Chondrocyte (in vitro differentiated cells): ENCODE data around the gene UCN3. TPM values are rescaled to one million over a fixed set of nuclear protein-coding genes. Genes with fewer than 3 reads are reported as not detected.

ENCODE experiments used
- DNase-seq: peaks from one replicate; pipeline ENCODE4 v3.0.0; 2021; ENCODE audit warnings: mixed read lengths, low spot score
- H3K27ac Mint-ChIP-seq: one replicate; pipeline ENCODE4 v1.8.0; 2021; ENCODE audit warnings: mild to moderate bottlenecking, moderate library complexity, mixed read lengths; ENCODE audit not compliant: unreplicated experiment
- H3K27me3 Mint-ChIP-seq: 2 replicates; pipeline ENCODE4 v1.8.0; 2021; ENCODE audit warnings: low read depth, mixed read lengths
- H3K36me3 Mint-ChIP-seq: 2 replicates; pipeline ENCODE4 v1.8.0; 2021; ENCODE audit warnings: low read depth, mixed read lengths
- H3K4me1 Mint-ChIP-seq: 2 replicates; pipeline ENCODE4 v1.8.0; 2021; ENCODE audit warnings: low read depth, mild to moderate bottlenecking, mixed read lengths
- H3K4me3 Mint-ChIP-seq: one replicate; pipeline ENCODE4 v1.8.0; 2021; ENCODE audit warnings: mild to moderate bottlenecking, moderate library complexity, mixed read lengths; ENCODE audit not compliant: unreplicated experiment
- H3K9me3 Mint-ChIP-seq: 2 replicates; pipeline ENCODE4 v1.8.0; 2021; ENCODE audit warnings: low read depth, mixed read lengths
- CTCF ChIP-seq: fragments of 200-600 bp; sonication (generic); IDR thresholded peaks from 2 replicates; pipeline ENCODE4 v1.5.0; 2021; ENCODE audit warnings: antibody characterized with exemption, mild to moderate bottlenecking, moderate library complexity
- total RNA-seq: library from RNA; stranded (reverse); gene quantifications from 3 replicates; pipeline ENCODE4 v1.2.1, GENCODE V29; 2021

Gene UCN3
- total RNA-seq, 1 donor from 2014 or later = not detected

DNA sequence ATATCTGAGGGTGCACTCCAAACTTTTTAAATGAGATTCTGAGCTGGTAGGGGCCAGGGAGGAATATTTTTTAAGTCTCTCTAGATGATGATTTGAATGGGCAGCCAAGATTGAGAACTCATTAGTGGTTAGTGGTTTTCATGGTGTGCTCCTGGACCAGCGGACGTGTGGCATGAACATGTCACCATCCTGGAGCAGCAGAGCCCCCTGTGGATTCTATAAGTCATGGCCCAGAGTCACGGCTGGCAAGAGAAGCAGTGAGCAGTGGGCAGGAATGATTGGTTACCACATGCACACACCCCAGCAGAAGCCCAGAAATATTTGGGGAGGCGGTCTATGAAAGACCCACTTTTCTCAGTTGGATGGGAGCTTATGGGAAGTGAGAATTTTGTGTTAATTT, 21.2 kb upstream of the UCN3 start:
- H3K4me3 Mint-ChIP-seq = no peak overlapping the region
- no peaks in the 10 kb centered on the region for H3K4me1 Mint-ChIP-seq
- peaks cover 30% of the 10 kb centered on the region for H3K27me3 Mint-ChIP-seq
- no peak for DNase-seq
- TF ChIP-seq CTCF = peak; percentile 15
- no peak overlapping the region for H3K27ac Mint-ChIP-seq
- H3K36me3 Mint-ChIP-seq = no peaks in the 10 kb centered on the region
- H3K9me3 Mint-ChIP-seq = no peaks in the 10 kb centered on the region

DNA sequence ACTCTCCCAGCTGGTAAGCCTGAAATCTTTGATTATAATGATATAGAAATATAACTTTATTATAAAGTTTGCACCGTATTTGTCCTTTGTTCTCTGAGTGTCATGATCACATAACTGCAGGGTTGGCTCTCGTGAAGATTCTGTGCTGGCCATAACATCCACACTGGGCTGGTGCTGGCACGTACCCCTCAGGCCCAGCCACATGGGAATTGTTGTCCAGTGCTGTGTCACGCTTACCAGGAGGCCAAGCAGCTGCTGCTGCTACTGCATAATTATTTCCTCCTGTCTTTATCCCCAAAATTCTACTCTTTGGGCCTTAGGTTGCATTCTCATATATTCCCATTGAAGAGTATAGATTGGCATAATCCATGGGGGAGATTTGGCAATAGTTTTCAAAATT, 20.8 kb upstream of the UCN3 start:
- Mint-ChIP-seq H3K36me3 (no peaks in the 10 kb centered on the region), H3K27ac (no peak overlapping the region), H3K4me3 (no peak overlapping the region), H3K4me1 (no peaks in the 10 kb centered on the region), H3K9me3 (no peaks in the 10 kb centered on the region), H3K27me3 (peaks cover 30% of the 10 kb centered on the region)
- no peak for TF ChIP-seq CTCF
- DNase-seq = no peak

DNA sequence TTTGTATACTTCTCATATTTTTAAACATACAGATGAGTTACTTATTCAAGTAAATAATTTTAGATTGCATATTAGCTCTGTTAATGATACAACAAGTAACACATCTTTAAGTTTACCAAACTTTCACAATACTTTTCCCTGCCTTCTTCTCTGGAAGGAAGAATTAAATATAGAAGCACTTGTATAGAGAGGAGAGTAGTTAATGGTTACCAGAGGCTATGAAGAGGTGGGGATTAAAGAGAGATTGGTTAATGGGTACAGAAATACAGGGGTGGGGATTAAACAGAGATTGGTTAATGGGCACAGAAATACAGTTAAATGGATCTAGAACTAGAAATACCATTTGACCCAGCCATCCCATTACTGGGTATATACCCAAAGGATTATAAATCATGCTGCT, 20.0 kb upstream of the UCN3 start:
- Mint-ChIP-seq H3K4me1 (no peaks in the 10 kb centered on the region), H3K27ac (no peak overlapping the region), H3K9me3 (no peaks in the 10 kb centered on the region), H3K4me3 (no peak overlapping the region), H3K36me3 (no peaks in the 10 kb centered on the region), H3K27me3 (peaks cover 27% of the 10 kb centered on the region)
- no peak for TF ChIP-seq CTCF
- no peak for DNase-seq

- Mint-ChIP-seq H3K27me3 (peaks cover 31% of the 10 kb centered on the region), H3K36me3 (no peaks in the 10 kb centered on the region), H3K4me1 (no peaks in the 10 kb centered on the region), H3K27ac (no peak overlapping the region), H3K4me3 (no peak overlapping the region), H3K9me3 (no peaks in the 10 kb centered on the region)
- no peak for DNase-seq
- TF ChIP-seq CTCF = no peak
Measured at GRCh38 chr10:5346881-5347280, 17.9 kb upstream of the UCN3 start.

DNA sequence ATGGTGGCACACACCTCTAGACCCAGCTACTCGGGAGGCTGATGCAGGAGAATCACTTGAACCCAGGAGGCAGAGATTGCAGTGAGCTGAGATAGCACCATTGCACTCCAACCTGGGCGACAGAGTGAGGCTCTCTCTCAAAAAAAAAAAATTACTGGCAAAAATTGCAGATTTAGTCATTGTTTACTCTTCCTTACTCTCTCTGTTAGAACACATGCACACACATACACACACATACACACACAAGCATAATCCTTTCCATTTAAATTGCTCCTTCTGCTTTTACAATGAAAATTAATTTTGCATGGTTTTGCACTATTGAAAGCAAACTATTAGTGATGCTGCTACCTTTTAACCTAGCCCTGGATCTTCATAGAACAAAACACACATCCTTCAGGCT, 15.4 kb upstream of the UCN3 start:
- Mint-ChIP-seq H3K27ac (no peak overlapping the region), H3K27me3 (peaks cover 33% of the 10 kb centered on the region), H3K9me3 (no peaks in the 10 kb centered on the region), H3K4me3 (no peak overlapping the region), H3K4me1 (no peaks in the 10 kb centered on the region), H3K36me3 (no peaks in the 10 kb centered on the region)
- DNase-seq = no peak
- TF ChIP-seq CTCF = no peak
